Stimulated activated CD8-positive, alpha-beta memory T cell treated with anti-CD3 and anti-CD28 coated beads, Interleukin-12 subunit alpha, Interleukin-12 subunit beta, amount 100 ng/mL, for 24 hours (primary cell): ENCODE measurements around the gene TEKT3.

Experiments used
- DNase-seq: peaks from one replicate; pipeline ENCODE4 v3.0.0-alpha.2; 2020; ENCODE audit errors: extremely low read depth

TEKT3 gene

GRCh38 chr17:15266325-15267125 is 74.9 kb downstream of the TEKT3 start:
- DNase-seq = no peak

- no peak for DNase-seq
These were observed 76.3 kb downstream of the TEKT3 start, which contains the start of gene PMP22 for GRCh38 chr17:15265131-15265530. TSS of gene PMP22 (minus strand) at chr17:15265326. CDS start at chr17:15260727, 4,599 bp downstream.

- DNase-seq = no peak
These were observed 76.9 kb downstream of the TEKT3 start for GRCh38 chr17:15264542-15264941.

- no peak for DNase-seq
These were observed 77.7 kb downstream of the TEKT3 start for GRCh38 chr17:15263680-15264079.

- DNase-seq = no peak
These were observed 78.2 kb downstream of the TEKT3 start for GRCh38 chr17:15263206-15263579.

GRCh38 chr17:15262291-15263205 is 78.8 kb downstream of the TEKT3 start:
- no peak for DNase-seq

GRCh38 chr17:15261802-15262290 is 79.6 kb downstream of the TEKT3 start:
- no peak for DNase-seq

- DNase-seq = no peak
These were observed 80.1 kb downstream of the TEKT3 start for GRCh38 chr17:15261258-15261801.

GRCh38 chr17:15260376-15261257 is 80.8 kb downstream of the TEKT3 start:
- DNase-seq = no peak

GRCh38 chr17:15257796-15258512 is 83.4 kb downstream of the TEKT3 start:
- DNase-seq = no peak

GRCh38 chr17:15257258-15257788 is 84.1 kb downstream of the TEKT3 start:
- peak; percentile 28 for DNase-seq

GRCh38 chr17:15256689-15257088 is 84.7 kb downstream of the TEKT3 start:
- no peak for DNase-seq

- no peak for DNase-seq
These were observed 85.5 kb downstream of the TEKT3 start for GRCh38 chr17:15255713-15256454.
